OCI-LY1 (cell line): ENCODE results near the gene CBFA2T2.

Experiments
- CTCF ChIP-seq: fragments of 200-600 bp; sonication (generic), shearing (Covaris generic); IDR thresholded peaks from 2 replicates; pipeline ENCODE4 v1.5.1; 2017; ENCODE audit warnings: mild to moderate bottlenecking, antibody characterized with exemption, low read length, moderate library complexity, mixed read lengths
- EZH2 ChIP-seq: fragments of 200-600 bp; sonication (generic), shearing (Covaris generic); IDR thresholded peaks from 2 replicates; pipeline ENCODE4 v1.8.0; 2017; ENCODE audit warnings: borderline replicate concordance, mixed run types, mild to moderate bottlenecking, antibody characterized with exemption, low read length, moderate library complexity, mixed read lengths

- TF ChIP-seq EZH2: no peak
- TF ChIP-seq CTCF: no peak
These were observed 36.9 kb downstream of the CBFA2T2 start for GRCh38 chr20:33526769-33527168.
